Measurements from ENCODE around the gene DHCR24.

The DHCR24 gene

GRCh38 chr1:54835131-54835898 is 51.7 kb downstream of the DHCR24 start:
- H3K4me3 ChIP-seq (ENCODE audit: low read length) = no peak overlapping the region
- no peak for TF ChIP-seq CTCF (conservative IDR thresholded peaks at IDR 0.05; ENCODE audit: low read length)
- DNase-seq (ENCODE audit: low read depth) = no peak

DNA sequence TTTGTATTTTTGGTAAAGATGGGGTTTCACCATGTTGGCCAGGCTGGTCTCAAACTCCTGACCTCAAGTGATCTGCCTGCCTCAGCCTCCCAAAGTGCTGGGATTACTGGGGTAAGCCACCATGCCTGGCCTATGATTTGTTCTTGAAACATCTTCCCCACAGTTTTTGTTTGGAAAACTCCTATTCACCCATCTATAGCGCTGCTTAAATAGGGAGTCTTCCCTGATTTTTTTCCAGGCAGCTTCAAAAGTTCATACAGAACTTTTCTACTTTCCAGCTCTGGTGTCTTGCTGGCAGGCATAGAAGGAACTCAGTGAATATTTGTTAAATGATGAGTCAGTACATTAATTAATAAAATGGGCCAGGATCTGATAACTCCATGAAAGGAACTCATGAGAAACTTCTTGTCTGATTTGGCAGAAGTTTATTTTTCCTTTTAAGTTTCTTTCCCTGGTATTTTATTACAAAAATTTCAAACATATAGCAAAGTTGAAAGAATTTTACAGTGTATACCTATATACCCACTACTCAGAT is 52.9 kb downstream of the DHCR24 start:
- DNase-seq (ENCODE audit: low read depth) = no peak
- H3K4me3 ChIP-seq (ENCODE audit: low read length) = no peak overlapping the region
- no peak for TF ChIP-seq CTCF (conservative IDR thresholded peaks at IDR 0.05; ENCODE audit: low read length)

GRCh38 chr1:54833121-54833520 is 53.9 kb downstream of the DHCR24 start:
- no peak for TF ChIP-seq CTCF (conservative IDR thresholded peaks at IDR 0.05; ENCODE audit: low read length)
- DNase-seq (ENCODE audit: low read depth) = no peak

DNA sequence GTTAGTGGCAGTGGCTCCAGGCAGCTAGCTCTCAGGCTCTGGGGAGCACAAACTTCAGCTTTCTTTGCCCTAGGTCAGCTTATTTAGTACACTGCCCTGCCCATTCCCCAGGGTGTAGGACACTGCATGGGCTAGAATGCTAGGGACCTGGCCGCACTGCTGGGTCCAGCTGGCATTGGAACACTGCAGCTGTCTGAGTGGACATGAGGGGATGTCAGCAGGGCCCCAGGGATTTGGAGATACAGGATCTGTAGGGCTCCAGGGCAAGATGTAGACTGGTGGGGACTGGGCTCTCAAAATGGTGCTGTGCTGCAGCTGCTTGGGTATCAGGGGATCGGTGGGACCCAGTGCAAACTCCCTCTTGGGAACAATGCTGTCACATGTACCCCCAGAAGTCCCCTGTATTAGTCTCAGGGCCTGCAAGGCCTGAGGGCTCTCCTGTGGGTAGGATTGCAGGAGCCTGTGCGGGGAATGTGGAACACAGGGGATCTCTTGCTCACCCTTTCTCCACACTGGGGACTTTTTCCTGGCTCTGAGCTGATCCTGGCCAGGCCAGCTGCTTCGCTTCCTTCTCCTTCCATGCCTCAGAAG is 60.7 kb downstream of the DHCR24 start:
- no peak overlapping the region for H3K4me3 ChIP-seq (ENCODE audit: low read length)
- no peak for TF ChIP-seq CTCF (conservative IDR thresholded peaks at IDR 0.05; ENCODE audit: low read length)
- DNase-seq (ENCODE audit: low read depth) = no peak

More at GRCh38 chr1:54833121-54833520, 53.9 kb downstream of the DHCR24 start:
- no peak overlapping the region for H3K4me3 ChIP-seq (ENCODE audit: low read length)

GRCh38 chr1:54825696-54826095 is 61.3 kb downstream of the DHCR24 start:
- no peak for DNase-seq (ENCODE audit: low read depth)
- H3K4me3 ChIP-seq (ENCODE audit: low read length) = no peak overlapping the region
- TF ChIP-seq CTCF (conservative IDR thresholded peaks at IDR 0.05; ENCODE audit: low read length) = no peak

DNA sequence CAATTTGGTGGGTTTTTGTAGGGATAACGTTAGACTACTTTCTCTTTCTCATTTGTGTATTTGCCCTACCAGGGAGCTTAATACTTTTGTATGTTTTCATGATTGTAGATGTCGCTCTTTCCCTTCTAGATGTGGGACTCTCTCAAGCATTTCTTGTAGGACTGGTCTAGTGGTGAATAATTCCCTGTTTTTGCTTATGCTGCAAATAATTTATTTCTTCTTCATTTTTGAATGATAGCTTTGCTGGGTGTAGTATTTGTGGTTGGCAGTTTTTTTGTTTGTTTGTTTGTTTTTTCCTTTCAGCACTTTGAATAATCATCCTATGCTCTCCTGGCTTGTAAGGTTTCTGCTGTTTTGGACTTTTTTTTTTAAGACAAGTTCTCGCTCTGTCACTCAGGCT is 63.3 kb downstream of the DHCR24 start:
- TF ChIP-seq CTCF (conservative IDR thresholded peaks at IDR 0.05; ENCODE audit: low read length) = no peak
- no peak overlapping the region for H3K4me3 ChIP-seq (ENCODE audit: low read length)
- DNase-seq (ENCODE audit: low read depth) = no peak

- TF ChIP-seq CTCF (conservative IDR thresholded peaks at IDR 0.05; ENCODE audit: low read length) = no peak
- no peak overlapping the region for H3K4me3 ChIP-seq (ENCODE audit: low read length)
- DNase-seq (ENCODE audit: low read depth) = no peak
Observed at GRCh38 chr1:54819733-54820132, 67.3 kb downstream of the DHCR24 start.
